HUES64 (cell line): Measurements from ENCODE around the gene PAQR9. TPM values are rescaled to one million over a fixed set of nuclear protein-coding genes. Genes with fewer than 3 reads are reported as not detected.

Source experiments
- H3K27ac ChIP-seq: 2 replicates; pipeline ENCODE4 v1.7.0; 2013; ENCODE audit warnings: low read depth, low read length, inconsistent platforms
- H3K27me3 ChIP-seq: 2 replicates; pipeline ENCODE4 v1.6.1; 2013; ENCODE audit warnings: mild to moderate bottlenecking, low read length; ENCODE audit not compliant: insufficient read depth
- H3K36me3 ChIP-seq: 2 replicates; pipeline ENCODE4 v1.6.1; 2013; ENCODE audit warnings: mild to moderate bottlenecking, low read length; ENCODE audit not compliant: insufficient read depth
- H3K4me1 ChIP-seq: 2 replicates; pipeline ENCODE4 v1.6.1; 2013; ENCODE audit warnings: mild to moderate bottlenecking, low read length, moderate library complexity; ENCODE audit not compliant: insufficient read depth
- H3K4me3 ChIP-seq: 2 replicates; pipeline ENCODE4 v1.5.1; 2013; ENCODE audit warnings: mild to moderate bottlenecking, low read length, moderate library complexity
- H3K9ac ChIP-seq: 2 replicates; pipeline ENCODE4 v1.6.1; 2013; ENCODE audit warnings: mild to moderate bottlenecking, low read depth, low read length
- H3K9me3 ChIP-seq: 2 replicates; pipeline ENCODE4 v1.6.1; 2013; ENCODE audit warnings: low read depth, low read length; ENCODE audit not compliant: insufficient read depth
- WGBS: fragments of 150-250, 120-280 bp; methylation state at CpG from one replicate; pipeline ENCODE4 v1.1.7; 2013; ENCODE audit warnings: missing lambda C conversion rate; 5-methylcytosine and 5-hydroxymethylcytosine counted together
- polyA plus RNA-seq, 2 experiments: library from polyadenylated mRNA; stranded (reverse); fragments of 50-300 nt; gene quantifications; one replicate each; pipeline ENCODE4 v1.2.3, GENCODE V29; 2013

PAQR9 gene
- 1.7 TPM for polyA plus RNA-seq (2013, experiment 1 of 2)
- 2.1 TPM for polyA plus RNA-seq (2013, experiment 2 of 2)

GRCh38 chr3:142963516-142964448 is at the start of gene PAQR9:
PAQR9 (minus strand) TSS chr3:142963674; CDS start chr3:142963336, 338 bp downstream.
- peak within 1 kb of the TSS; percentile 71 for H3K9ac ChIP-seq
- H3K27ac ChIP-seq: no peak within 1 kb of the TSS
- H3K4me3 ChIP-seq: peak within 1 kb of the TSS; percentile 67
- WGBS: 1% methylated on average over 117 of the region's 117 CpGs
- peaks cover 44% of the 10 kb centered on the region for H3K27me3 ChIP-seq
- H3K36me3 ChIP-seq: no peaks in the 10 kb centered on the region
- peaks cover 7% of the 10 kb centered on the region; the same call in 1 of the 2 replicates for H3K4me1 ChIP-seq
- H3K9me3 ChIP-seq: no peaks in the 10 kb centered on the region

GRCh38 chr3:143011705-143012104 is 48.2 kb upstream of the PAQR9 start:
- 100% methylated on average over 2 of the region's 3 CpGs for WGBS

GRCh38 chr3:143010024-143010423 is 46.5 kb upstream of the PAQR9 start:
- Histone ChIP-seq H3K27me3 (no peaks in the 10 kb centered on the region), H3K9me3 (no peaks in the 10 kb centered on the region), H3K27ac (no peak overlapping the region), H3K36me3 (peaks cover 47% of the 10 kb centered on the region), H3K4me3 (no peak overlapping the region), H3K9ac (no peak overlapping the region), H3K4me1 (no peaks in the 10 kb centered on the region)
- WGBS: 94% methylated on average over 2 of the region's 3 CpGs

More at GRCh38 chr3:143011705-143012104, 48.2 kb upstream of the PAQR9 start:
- Histone ChIP-seq H3K9me3 (no peaks in the 10 kb centered on the region), H3K4me1 (no peaks in the 10 kb centered on the region), H3K27me3 (no peaks in the 10 kb centered on the region), H3K4me3 (no peak overlapping the region), H3K9ac (no peak overlapping the region), H3K36me3 (peaks cover 64% of the 10 kb centered on the region), H3K27ac (no peak overlapping the region)

GRCh38 chr3:143004823-143005222 is 41.3 kb upstream of the PAQR9 start:
- 83% methylated on average over 2 of the region's 2 CpGs for WGBS
- H3K36me3 ChIP-seq: no peaks in the 10 kb centered on the region
- H3K27me3 ChIP-seq: no peaks in the 10 kb centered on the region
- H3K27ac ChIP-seq: no peak overlapping the region
- no peaks in the 10 kb centered on the region for H3K9me3 ChIP-seq
- no peak overlapping the region for H3K9ac ChIP-seq
- peaks cover 9% of the 10 kb centered on the region; the same call in 1 of the 2 replicates for H3K4me1 ChIP-seq
- no peak overlapping the region for H3K4me3 ChIP-seq

- no peaks in the 10 kb centered on the region for H3K36me3 ChIP-seq
- H3K4me3 ChIP-seq: peak overlapping the region; percentile 96
- peaks cover 14% of the 10 kb centered on the region; the same call in 1 of the 2 replicates for H3K4me1 ChIP-seq
- H3K27me3 ChIP-seq: no peaks in the 10 kb centered on the region
- H3K9ac ChIP-seq: peak overlapping the region; percentile 97
- peak overlapping the region; percentile 97; the same call in 1 of the 2 replicates for H3K27ac ChIP-seq
- no peaks in the 10 kb centered on the region for H3K9me3 ChIP-seq
- 8% methylated on average over 7 of the region's 9 CpGs for WGBS
Measured at GRCh38 chr3:143002727-143003126, 39.3 kb upstream of the PAQR9 start.

GRCh38 chr3:143002083-143002712 is 38.7 kb upstream of the PAQR9 start:
- H3K9me3 ChIP-seq: no peaks in the 10 kb centered on the region
- under 1% methylated on average over 19 of the region's 19 CpGs for WGBS
- peak overlapping the region; percentile 97 for H3K27ac ChIP-seq
- H3K27me3 ChIP-seq: no peaks in the 10 kb centered on the region
- peak overlapping the region; percentile 96 for H3K4me3 ChIP-seq
- H3K4me1 ChIP-seq: peaks cover 14% of the 10 kb centered on the region; the same call in 1 of the 2 replicates
- H3K36me3 ChIP-seq: no peaks in the 10 kb centered on the region
- H3K9ac ChIP-seq: peak overlapping the region; percentile 97

GRCh38 chr3:143001369-143002082 is 38.1 kb upstream of the PAQR9 start, which contains the start of gene U2SURP:
U2SURP (plus strand) TSS chr3:143001570; CDS start chr3:143001629, 59 bp downstream.
- H3K4me1 ChIP-seq: peaks cover 14% of the 10 kb centered on the region; the same call in 1 of the 2 replicates
- H3K9me3 ChIP-seq: no peaks in the 10 kb centered on the region
- peak within 1 kb of the TSS; percentile 97 for H3K27ac ChIP-seq
- H3K4me3 ChIP-seq: peak within 1 kb of the TSS; percentile 96
- H3K9ac ChIP-seq: peak within 1 kb of the TSS; percentile 97
- no peaks in the 10 kb centered on the region for H3K27me3 ChIP-seq
- H3K36me3 ChIP-seq: no peaks in the 10 kb centered on the region
- WGBS: 1% methylated on average over 55 of the region's 55 CpGs

GRCh38 chr3:143001034-143001368 is 37.5 kb upstream of the PAQR9 start:
- Histone ChIP-seq H3K9ac (peak overlapping the region; percentile 97), H3K9me3 (no peaks in the 10 kb centered on the region), H3K36me3 (no peaks in the 10 kb centered on the region), H3K4me3 (peak overlapping the region; percentile 96), H3K27me3 (no peaks in the 10 kb centered on the region), H3K27ac (peak overlapping the region; percentile 97), H3K4me1 (peaks cover 14% of the 10 kb centered on the region; the same call in 1 of the 2 replicates)
- under 1% methylated on average over 15 of the region's 15 CpGs for WGBS

- peak overlapping the region; percentile 97 for H3K9ac ChIP-seq
- peak overlapping the region; percentile 96 for H3K4me3 ChIP-seq
- 13% methylated on average over 10 of the region's 10 CpGs for WGBS
- no peaks in the 10 kb centered on the region for H3K36me3 ChIP-seq
- H3K9me3 ChIP-seq: no peaks in the 10 kb centered on the region
- no peaks in the 10 kb centered on the region for H3K27me3 ChIP-seq
- peaks cover 14% of the 10 kb centered on the region; the same call in 1 of the 2 replicates for H3K4me1 ChIP-seq
- H3K27ac ChIP-seq: peak overlapping the region; percentile 97
Measured at GRCh38 chr3:143000528-143000927, 37.1 kb upstream of the PAQR9 start.

- Histone ChIP-seq H3K4me3 (peak overlapping the region; percentile 96), H3K9me3 (no peaks in the 10 kb centered on the region), H3K27ac (no peak overlapping the region), H3K9ac (peak overlapping the region; percentile 97; the same call in 1 of the 2 replicates), H3K36me3 (no peaks in the 10 kb centered on the region), H3K4me1 (peaks cover 14% of the 10 kb centered on the region; the same call in 1 of the 2 replicates), H3K27me3 (no peaks in the 10 kb centered on the region)
- WGBS: 63% methylated on average over 3 of the region's 4 CpGs
Measured at GRCh38 chr3:142999881-143000280, 36.4 kb upstream of the PAQR9 start.
